Fibroblast of mammary gland (primary cell): Measurements from ENCODE around the gene TRAK2.
"Not testable (repeated sequence)": the region's sequence is repeated elsewhere in the genome, so short reads cannot be mapped to it uniquely, and the experiment has no call there.

ENCODE experiments used
- DNase-seq: peaks from one replicate; pipeline ENCODE4 v3.0.0-alpha.2; 2010; ENCODE audit warnings: low read depth
- H3K4me3 ChIP-seq: 2 replicates; pipeline ENCODE4 v1.5.1; 2011; ENCODE audit warnings: low read depth, mild to moderate bottlenecking, low read length, moderate library complexity; ENCODE audit not compliant: control insufficient read depth
- CTCF ChIP-seq: conservative IDR thresholded peaks from 2 replicates; pipeline ENCODE4 v1.5.1; 2011; ENCODE audit warnings: low read depth, low read length, inconsistent platforms; ENCODE audit not compliant: control insufficient read depth, insufficient read depth

TRAK2 gene

GRCh38 chr2:201436141-201436540 lies 15.1 kb downstream of the TRAK2 start:
- DNase-seq = no peak
- TF ChIP-seq CTCF = no peak
- H3K4me3 ChIP-seq = no peak overlapping the region

- DNase-seq = no peak
- no peak for TF ChIP-seq CTCF
- H3K4me3 ChIP-seq = no peak overlapping the region
Observed at GRCh38 chr2:201433394-201433995, 17.8 kb downstream of the TRAK2 start.

GRCh38 chr2:201432621-201433393 lies 18.5 kb downstream of the TRAK2 start:
- TF ChIP-seq CTCF = no peak
- no peak overlapping the region for H3K4me3 ChIP-seq
- DNase-seq = peak; percentile 73

DNA sequence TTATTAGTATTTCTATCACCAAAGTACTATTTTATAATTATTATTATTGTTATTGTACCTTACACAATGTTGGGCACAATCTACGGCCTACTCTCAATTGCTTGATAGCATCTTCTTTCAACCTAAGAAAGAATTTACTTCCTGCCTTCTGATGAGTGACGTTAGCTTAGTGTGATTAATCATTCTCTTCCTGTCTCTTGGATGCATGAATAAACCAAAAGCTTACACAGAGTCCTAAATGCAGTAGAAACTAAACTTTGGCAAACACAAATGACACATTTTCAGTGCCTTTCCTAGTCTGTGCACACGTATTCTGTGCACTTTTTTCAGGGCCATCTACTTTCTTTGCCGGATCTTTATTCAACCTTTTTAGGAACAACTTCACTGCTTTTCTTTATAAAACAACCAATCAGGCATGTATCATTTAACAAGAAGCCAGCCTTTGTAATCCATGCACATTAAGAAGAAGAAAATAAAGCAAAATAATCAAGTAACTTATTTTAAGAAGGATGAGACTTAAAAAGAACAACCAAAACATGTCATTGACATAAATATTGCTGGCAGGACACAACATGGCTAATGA lies 19.1 kb downstream of the TRAK2 start:
- H3K4me3 ChIP-seq = no peak overlapping the region
- TF ChIP-seq CTCF = no peak
- DNase-seq = peak; percentile 71

DNA sequence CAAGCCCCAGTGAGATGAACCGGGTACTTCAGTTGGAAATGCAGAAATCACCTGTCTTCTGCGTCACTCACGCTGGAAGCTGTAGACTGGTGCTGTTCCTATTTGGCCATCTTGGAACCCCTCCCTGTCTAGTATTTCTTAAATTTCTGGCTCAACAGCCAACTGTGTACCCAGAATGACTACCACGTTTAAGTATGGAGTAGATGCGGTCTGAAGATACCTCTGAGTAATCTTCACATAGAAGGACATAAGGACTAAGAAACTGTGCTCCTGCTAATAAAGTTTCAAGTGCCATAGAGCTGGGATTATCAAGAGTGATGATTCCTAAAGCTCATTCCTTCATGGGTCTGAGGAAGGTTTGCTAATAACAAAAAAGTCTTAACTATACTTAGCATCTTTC lies 20.4 kb downstream of the TRAK2 start:
- no peak overlapping the region for H3K4me3 ChIP-seq
- no peak for DNase-seq
- no peak for TF ChIP-seq CTCF

DNA sequence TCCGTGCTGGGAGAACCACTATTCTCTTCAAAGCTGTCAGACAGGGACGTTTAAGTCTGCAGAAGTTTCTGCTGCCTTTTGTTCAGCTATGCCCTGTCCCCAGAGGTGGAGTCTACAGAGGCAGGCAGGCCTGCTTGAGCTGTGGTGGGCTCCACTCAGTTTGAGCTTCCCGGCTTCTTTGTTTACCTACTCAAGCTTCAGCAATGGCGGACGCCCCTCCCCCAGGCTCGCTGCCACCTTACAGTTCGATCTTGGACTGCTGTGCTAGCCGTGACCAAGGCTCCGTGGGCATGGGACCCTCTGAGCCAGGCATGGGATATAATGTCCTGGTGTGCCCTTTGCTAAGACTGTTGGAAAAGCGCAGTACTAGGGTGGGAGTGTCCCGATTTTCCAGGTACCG lies 20.9 kb downstream of the TRAK2 start:
- H3K4me3 ChIP-seq, DNase-seq: not testable (repeated sequence)

- not testable (repeated sequence) for DNase-seq, H3K4me3 ChIP-seq
Observed at GRCh38 chr2:201429835-201430234, 21.4 kb downstream of the TRAK2 start.

DNA sequence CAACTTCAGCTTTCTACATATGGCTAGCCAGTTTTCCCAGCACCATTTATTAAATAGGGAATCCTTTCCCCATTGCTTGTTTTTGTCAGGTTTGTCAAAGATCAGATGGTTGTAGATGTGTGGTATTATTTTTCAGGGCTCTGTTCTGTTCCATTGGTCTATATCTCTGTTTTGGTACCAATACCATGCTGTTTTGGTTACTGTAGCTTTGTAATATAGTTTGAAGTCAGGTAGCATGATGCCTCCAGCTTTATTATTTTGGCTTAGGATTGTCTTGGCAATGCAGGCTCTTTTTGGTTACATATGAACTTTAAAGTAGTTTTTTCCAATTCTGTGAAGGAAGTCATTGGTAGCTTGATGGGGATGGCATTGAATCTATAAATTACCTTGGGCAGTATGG lies 22.9 kb downstream of the TRAK2 start:
- not testable (repeated sequence) for DNase-seq, H3K4me3 ChIP-seq
